ENCODE data around the gene AUNIP. TPM values are rescaled to one million over a fixed set of nuclear protein-coding genes. Genes with fewer than 3 reads are reported as not detected.

AUNIP gene
- total RNA-seq, 2 donors from 2014 or later = 0.32 to 4.3 TPM

- DNase-seq (ENCODE audit: low spot score) = no peak
- H3K4me1 ChIP-seq (replicated peaks) = peaks cover 28% of the 10 kb centered on the region
- H3K27ac ChIP-seq = peak within 1 kb of the TSS; percentile 81 to 83
- no peaks in the 10 kb centered on the region for H3K9me3 ChIP-seq
- intact Hi-C loops (cut with DNase I) = loop anchor here (2.0 to 10.0 kb wide), 5 partner anchors 58 to 395 kb away; partner anchors contain the start of gene PAFAH2
- H3K27me3 ChIP-seq (replicated peaks; ENCODE audit: insufficient read depth) = no peaks in the 10 kb centered on the region
- WGBS = under 1% methylated on average over 42 of the region's 91 CpGs
- no peaks in the 10 kb centered on the region for H3K36me3 ChIP-seq
- peak within 1 kb of the TSS; percentile 48 to 58 for H3K4me3 ChIP-seq
- no peak for TF ChIP-seq POLR2A (IDR thresholded peaks at IDR 0.05)
- TF ChIP-seq POLR2AphosphoS5 (IDR thresholded peaks at IDR 0.05) = no peak
- TF ChIP-seq CTCF (IDR thresholded peaks at IDR 0.05) = no peak
These were observed 59.1 kb downstream of the AUNIP start, which contains the start of gene SELENON for GRCh38 chr1:25799935-25800702. Gene SELENON, plus strand, starts transcription at chr1:25800193. Its CDS starts 38 bp downstream, at chr1:25800231.

- H3K27me3 ChIP-seq (replicated peaks; ENCODE audit: insufficient read depth) = no peaks in the 10 kb centered on the region
- WGBS = 21% methylated on average over 12 of the region's 12 CpGs
- H3K36me3 ChIP-seq = no peaks in the 10 kb centered on the region
- H3K4me3 ChIP-seq = peak overlapping the region; percentile 46 to 48
- intact Hi-C loops (cut with DNase I) = loop anchor here (2.0 to 10.0 kb wide), 3 partner anchors 57 to 189 kb away; no protein-coding TSS in a partner anchor
- peaks cover 28% of the 10 kb centered on the region for H3K4me1 ChIP-seq (replicated peaks)
- no peak for DNase-seq (ENCODE audit: low spot score)
- peak overlapping the region; percentile 81 to 83 for H3K27ac ChIP-seq
- H3K9me3 ChIP-seq = no peaks in the 10 kb centered on the region
- no peak for TF ChIP-seq CTCF (IDR thresholded peaks at IDR 0.05)
These were observed 59.8 kb downstream of the AUNIP start for GRCh38 chr1:25799352-25799934.

GRCh38 chr1:25798666-25799351, 60.4 kb downstream of the AUNIP start:
- H3K27ac ChIP-seq = no peak overlapping the region
- intact Hi-C loops (cut with DNase I) = loop anchor here (2.0 to 10.0 kb wide), 3 partner anchors 57 to 188 kb away; no protein-coding TSS in a partner anchor
- TF ChIP-seq POLR2A (IDR thresholded peaks at IDR 0.05) (no peak), CTCF (IDR thresholded peaks at IDR 0.05) (no peak), POLR2AphosphoS5 (IDR thresholded peaks at IDR 0.05) (no peak)
- H3K36me3 ChIP-seq = no peaks in the 10 kb centered on the region
- no peak for DNase-seq (ENCODE audit: low spot score)
- no peaks in the 10 kb centered on the region for H3K9me3 ChIP-seq
- H3K4me1 ChIP-seq (replicated peaks) = peaks cover 28% of the 10 kb centered on the region
- no peaks in the 10 kb centered on the region for H3K27me3 ChIP-seq (replicated peaks; ENCODE audit: insufficient read depth)
- WGBS = 85% methylated on average over 8 of the region's 8 CpGs
- no peak overlapping the region for H3K4me3 ChIP-seq

GRCh38 chr1:25797939-25798338, 61.3 kb downstream of the AUNIP start:
- Histone ChIP-seq H3K27ac (peak overlapping the region in 1 of 2 donors; percentile 25), H3K4me1 (replicated peaks) (peaks cover 26% of the 10 kb centered on the region), H3K27me3 (replicated peaks; ENCODE audit: insufficient read depth) (no peaks in the 10 kb centered on the region), H3K36me3 (no peaks in the 10 kb centered on the region), H3K4me3 (no peak overlapping the region), H3K9me3 (no peaks in the 10 kb centered on the region)
- WGBS = 83% methylated on average over 5 of the region's 8 CpGs
- TF ChIP-seq POLR2AphosphoS5 (IDR thresholded peaks at IDR 0.05) = no peak
- peak in 2 of 4 experiments; percentile 34 to 40 for TF ChIP-seq CTCF (IDR thresholded peaks at IDR 0.05)
- intact Hi-C loops (cut with DNase I) = loop anchor here (2.0 to 10.0 kb wide), 3 partner anchors 56 to 187 kb away; no protein-coding TSS in a partner anchor
- DNase-seq (ENCODE audit: low spot score) = no peak

All from prostate gland (tissue), 2 donors.